GM23338 (cell line): ENCODE results near the gene RBMS2. TPM values are rescaled to one million over a fixed set of nuclear protein-coding genes. Genes with fewer than 3 reads are reported as not detected.

ENCODE experiments used
- ATAC-seq: fragments of 200-7000 bp; cut with Tn5 transposase; 3 replicates; pipeline ENCODE4 v1.9.1; 2020
- DNase-seq: peaks from one replicate; pipeline ENCODE4 v3.0.0-alpha.2; 2015; ENCODE audit warnings: low spot score
- H2AFZ ChIP-seq: fragments of 200-600 bp; sonication (generic); 2 replicates; pipeline ENCODE4 v1.8.0; 2016; ENCODE audit warnings: antibody characterized with exemption, mild to moderate bottlenecking, moderate library complexity
- H3F3A ChIP-seq: fragments of 200-600 bp; sonication (generic); replicated peaks from 2 replicates; pipeline ENCODE4 v1.8.0; 2017; ENCODE audit warnings: antibody characterized with exemption, mixed run types, low read depth
- H3K27ac ChIP-seq: fragments of 200-600 bp; sonication (generic); 2 replicates; pipeline ENCODE4 v1.6.1; 2016; ENCODE audit warnings: low read depth
- H3K27me3 ChIP-seq: fragments of 200-600 bp; sonication (generic); 2 replicates; pipeline ENCODE4 v1.8.0; 2016; ENCODE audit warnings: mild to moderate bottlenecking, mixed run types, moderate library complexity; ENCODE audit not compliant: insufficient read depth
- H3K36me3 ChIP-seq: fragments of 200-600 bp; sonication (generic); 2 replicates; pipeline ENCODE4 v1.8.0; 2016; ENCODE audit warnings: mild to moderate bottlenecking; ENCODE audit not compliant: insufficient read depth
- H3K4me1 ChIP-seq: fragments of 200-600 bp; sonication (generic); 2 replicates; pipeline ENCODE4 v1.8.0; 2016; ENCODE audit warnings: mild to moderate bottlenecking, moderate library complexity; ENCODE audit not compliant: insufficient read depth
- H3K4me2 ChIP-seq: fragments of 200-600 bp; sonication (generic); 2 replicates; pipeline ENCODE4 v1.7.1; 2017; ENCODE audit warnings: mixed run types
- H3K4me3 ChIP-seq: fragments of 200-600 bp; sonication (generic); 2 replicates; pipeline ENCODE4 v1.6.1; 2016; ENCODE audit warnings: mixed run types
- H3K79me2 ChIP-seq: fragments of 200-600 bp; sonication (generic); replicated peaks from 2 replicates; pipeline ENCODE4 v1.8.0; 2017; ENCODE audit warnings: mild to moderate bottlenecking; ENCODE audit not compliant: insufficient read depth
- H3K9me2 ChIP-seq: fragments of 200-600 bp; sonication (generic); 2 replicates; pipeline ENCODE4 v1.8.0; 2017; ENCODE audit not compliant: insufficient read depth
- H4K20me1 ChIP-seq: fragments of 200-600 bp; sonication (generic); replicated peaks from 2 replicates; pipeline ENCODE4 v1.8.0; 2017; ENCODE audit warnings: mild to moderate bottlenecking; ENCODE audit not compliant: insufficient read depth
- H3K27ac Mint-ChIP-seq: 2 replicates; pipeline ENCODE4 v1.8.0; 2020; ENCODE audit warnings: inconsistent platforms, mild to moderate bottlenecking, moderate library complexity, mixed read lengths
- H3K27me3 Mint-ChIP-seq: 3 replicates; pipeline ENCODE4 v1.8.0; 2022; ENCODE audit warnings: low read depth, mild to moderate bottlenecking, moderate library complexity, mixed read lengths, inconsistent platforms; ENCODE audit not compliant: insufficient read depth, poor library complexity
- H3K36me3 Mint-ChIP-seq: 3 replicates; pipeline ENCODE4 v1.8.0; 2021; ENCODE audit warnings: low read depth, mild to moderate bottlenecking, inconsistent platforms, moderate library complexity, mixed read lengths
- H3K4me1 Mint-ChIP-seq: 3 replicates; pipeline ENCODE4 v1.8.0; 2020; ENCODE audit warnings: mild to moderate bottlenecking, inconsistent platforms, mixed read lengths
- H3K4me3 Mint-ChIP-seq: 3 replicates; pipeline ENCODE4 v1.8.0; 2021; ENCODE audit warnings: moderate library complexity, mild to moderate bottlenecking, inconsistent platforms, mixed read lengths
- H3K9me3 Mint-ChIP-seq: 3 replicates; pipeline ENCODE4 v1.8.0; 2020; ENCODE audit warnings: moderate library complexity, mild to moderate bottlenecking, inconsistent platforms, mixed read lengths
- CREB1 ChIP-seq: fragments of 250-450 bp; sonication (Bioruptor Pico); IDR thresholded peaks from 2 replicates; pipeline ENCODE4 v1.5.0; 2020; ENCODE audit warnings: low read depth, mild to moderate bottlenecking, moderate library complexity
- EZH2 ChIP-seq: fragments of 200-600 bp; sonication (generic); IDR thresholded peaks from one replicate; pipeline ENCODE4 v1.8.0; 2017; ENCODE audit warnings: antibody characterized with exemption, mild to moderate bottlenecking, low read depth; ENCODE audit not compliant: unreplicated experiment
- JUNB ChIP-seq: IDR thresholded peaks from one replicate; pipeline ENCODE4 v1.6.1; 2016; ENCODE audit warnings: antibody characterized with exemption; ENCODE audit not compliant: unreplicated experiment
- NANOG ChIP-seq: IDR thresholded peaks from 2 replicates; pipeline ENCODE4 v1.6.1; 2016; ENCODE audit warnings: antibody characterized with exemption, borderline replicate concordance
- POLR2AphosphoS5 ChIP-seq: IDR thresholded peaks from 2 replicates; pipeline ENCODE4 v1.6.1; 2016; ENCODE audit warnings: antibody characterized with exemption, low read depth
- STAT1 ChIP-seq: IDR thresholded peaks from one replicate; pipeline ENCODE4 v1.6.1; 2016; ENCODE audit warnings: antibody characterized with exemption; ENCODE audit not compliant: unreplicated experiment
- ZNF114 ChIP-seq: fragments of 250-450 bp; sonication (Bioruptor Pico); IDR thresholded peaks from 2 replicates; pipeline ENCODE4 v1.5.0; 2020; ENCODE audit warnings: mild to moderate bottlenecking, moderate library complexity
- ZNF331 ChIP-seq: fragments of 250-450 bp; sonication (Bioruptor Pico); IDR thresholded peaks from 2 replicates; pipeline ENCODE4 v1.5.0; 2020; ENCODE audit warnings: low read depth, mild to moderate bottlenecking, moderate library complexity
- polyA plus RNA-seq: library from polyadenylated mRNA; unstranded; fragments of >200 nt; fragmentation: Nextera tagmentation; extraction: Ambion mirVana; gene quantifications from 2 replicates; pipeline ENCODE4 v1.2.1, GENCODE V29; 2016
- total RNA-seq: library from RNA; depleted of rRNA; stranded (reverse); fragments of >200 nt; shearing (Covaris generic); gene quantifications from 2 replicates; pipeline ENCODE4 v1.2.3, GENCODE V29; 2014
- TF ChIP-seq, protein P1 (sequence below): IDR thresholded peaks from 2 replicates; pipeline ENCODE4 v1.6.1; 2016; ENCODE audit warnings: antibody characterized with exemption
- TF ChIP-seq, protein P2 (sequence below): fragments of 250-450 bp; sonication (Bioruptor Pico); IDR thresholded peaks from 2 replicates; pipeline ENCODE4 v1.5.0; 2020; ENCODE audit warnings: mild to moderate bottlenecking, moderate library complexity

The RBMS2 gene
- total and polyA plus RNA-seq, 2 experiments from 2014 or later = 9.2 to 16.8 TPM

DNA sequence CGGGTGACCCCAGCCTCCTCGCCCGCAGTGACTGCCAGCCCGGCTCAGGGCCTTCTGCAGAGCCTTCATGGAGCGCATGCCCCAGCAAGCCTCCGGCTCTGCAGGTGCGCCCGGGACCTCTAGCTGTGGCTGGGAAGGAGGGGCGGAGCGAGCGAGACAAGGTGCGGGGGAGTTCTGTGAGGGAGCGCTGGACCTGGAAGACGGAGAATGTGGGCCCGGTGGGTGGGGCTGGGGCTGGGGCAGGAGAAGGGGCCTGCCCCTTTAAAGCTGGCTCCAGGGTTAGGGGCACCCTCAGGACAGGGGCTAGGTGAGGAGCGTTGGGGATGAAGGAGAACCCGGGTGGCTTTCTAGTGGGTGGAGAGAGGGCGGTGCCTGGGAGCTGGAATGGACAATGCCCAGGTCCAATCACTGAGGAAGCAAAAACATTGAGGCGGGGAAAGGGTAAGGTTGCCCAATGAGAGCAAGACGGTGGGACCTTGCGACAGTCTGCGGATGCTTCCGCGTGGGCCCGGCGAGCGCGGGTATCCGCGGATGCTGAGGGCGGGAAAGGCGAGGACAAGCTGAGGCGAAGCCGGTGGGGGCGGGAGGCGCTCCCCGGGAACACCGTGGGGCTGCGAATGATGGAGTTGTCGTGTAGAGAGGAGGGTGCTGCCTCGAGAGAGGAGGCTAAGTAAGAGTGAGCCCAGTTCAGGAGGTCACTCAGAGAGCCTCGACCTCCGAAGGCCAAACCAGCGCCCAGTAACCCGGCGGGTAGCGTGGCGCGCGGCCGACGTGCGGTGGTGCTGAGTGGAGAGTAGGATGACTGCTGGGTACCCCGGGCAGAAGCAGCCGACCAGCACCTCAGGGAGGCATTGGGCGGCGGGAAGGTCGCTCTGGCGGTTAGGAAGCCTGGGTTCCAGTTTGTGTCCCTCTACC, 33.3 kb upstream of the RBMS2 start, which contains the start of gene GLS2:
Gene GLS2, minus strand, starts transcription at position 121 of the 915 bp plus-strand sequence. Its CDS starts 43 bp downstream, at position 78.
- DNase-seq = peak; percentile 92
- Histone ChIP-seq H3K4me3 (peak within 1 kb of the TSS; percentile 82), H3K79me2 (peaks cover 5% of the 10 kb centered on the region; the same call in 1 of the 2 replicates), H3F3A (no peaks in the 10 kb centered on the region), H3K27me3 (peaks cover 51% of the 10 kb centered on the region), H3K9me2 (peaks cover 5% of the 10 kb centered on the region; the same call in 1 of the 2 replicates), H3K4me2 (peak within 1 kb of the TSS; percentile 92), H3K4me1 (no peaks in the 10 kb centered on the region), H3K27ac (no peak within 1 kb of the TSS), H3K36me3 (no peaks in the 10 kb centered on the region), H2AFZ (peak within 1 kb of the TSS; percentile 99), H4K20me1 (no peaks in the 10 kb centered on the region; the same call in 1 of the 2 replicates)
- ATAC-seq = peak; percentile 89
- TF ChIP-seq STAT1 = no peak
- no peak for TF ChIP-seq CREB1 (CRISPR knock-in tag)
- TF ChIP-seq POLR2AphosphoS5 = peak; percentile 59
- no peak for TF ChIP-seq JUNB
- H3K4me1 Mint-ChIP-seq = peaks cover 11% of the 10 kb centered on the region
- H3K9me3 Mint-ChIP-seq = peaks cover 24% of the 10 kb centered on the region
- H3K27ac Mint-ChIP-seq = no peak within 1 kb of the TSS
- H3K27me3 Mint-ChIP-seq = peaks cover 46% of the 10 kb centered on the region
- peaks cover 12% of the 10 kb centered on the region for H3K36me3 Mint-ChIP-seq
- H3K4me3 Mint-ChIP-seq = peak within 1 kb of the TSS; percentile 81

DNA sequence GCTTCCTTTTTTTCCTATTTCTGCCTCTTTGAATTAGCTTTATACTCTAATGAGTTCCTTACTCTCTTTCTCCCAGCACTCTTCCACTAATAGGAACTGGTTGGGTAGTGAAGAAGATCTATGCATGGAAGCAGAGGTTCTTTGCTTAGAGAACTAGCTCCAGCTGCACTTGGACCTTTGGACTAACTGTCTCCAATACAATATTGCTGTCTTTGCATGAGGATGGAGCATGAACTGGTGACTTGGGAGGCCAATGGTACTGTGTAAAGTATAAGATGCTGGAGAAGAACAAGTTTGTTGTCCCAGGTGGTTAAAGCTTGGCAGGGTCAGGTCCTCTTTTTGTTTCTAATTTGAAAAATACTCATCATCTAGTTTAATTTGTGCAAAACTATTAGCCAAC, 31.3 kb upstream of the RBMS2 start:
- DNase-seq (no peak), ATAC-seq (no peak)
- H3K4me1 Mint-ChIP-seq = peaks cover 11% of the 10 kb centered on the region
- peaks cover 18% of the 10 kb centered on the region for H3K36me3 Mint-ChIP-seq
- H3K4me2 ChIP-seq = no peak overlapping the region
- no peak overlapping the region for H3K27ac Mint-ChIP-seq
- no peaks in the 10 kb centered on the region for H3K36me3 ChIP-seq
- H3K27me3 ChIP-seq = peaks cover 51% of the 10 kb centered on the region
- peaks cover 36% of the 10 kb centered on the region for H3K9me3 Mint-ChIP-seq
- H2AFZ ChIP-seq = no peak overlapping the region
- H3K27ac ChIP-seq = no peak overlapping the region
- H3K4me3 ChIP-seq = no peak overlapping the region
- no peaks in the 10 kb centered on the region for H3K4me1 ChIP-seq
- no peaks in the 10 kb centered on the region for H4K20me1 ChIP-seq
- no peaks in the 10 kb centered on the region for H3K79me2 ChIP-seq
- peaks cover 5% of the 10 kb centered on the region; the same call in 1 of the 2 replicates for H3K9me2 ChIP-seq
- peaks cover 45% of the 10 kb centered on the region for H3K27me3 Mint-ChIP-seq
- H3K4me3 Mint-ChIP-seq = no peak overlapping the region
- no peaks in the 10 kb centered on the region for H3F3A ChIP-seq
- TF ChIP-seq NANOG (no peak), STAT1 (no peak), ZNF331 (CRISPR knock-in tag) (no peak), JUNB (no peak), EZH2 (no peak), ZNF114 (CRISPR knock-in tag) (no peak)
- TF ChIP-seq, protein P1, sequence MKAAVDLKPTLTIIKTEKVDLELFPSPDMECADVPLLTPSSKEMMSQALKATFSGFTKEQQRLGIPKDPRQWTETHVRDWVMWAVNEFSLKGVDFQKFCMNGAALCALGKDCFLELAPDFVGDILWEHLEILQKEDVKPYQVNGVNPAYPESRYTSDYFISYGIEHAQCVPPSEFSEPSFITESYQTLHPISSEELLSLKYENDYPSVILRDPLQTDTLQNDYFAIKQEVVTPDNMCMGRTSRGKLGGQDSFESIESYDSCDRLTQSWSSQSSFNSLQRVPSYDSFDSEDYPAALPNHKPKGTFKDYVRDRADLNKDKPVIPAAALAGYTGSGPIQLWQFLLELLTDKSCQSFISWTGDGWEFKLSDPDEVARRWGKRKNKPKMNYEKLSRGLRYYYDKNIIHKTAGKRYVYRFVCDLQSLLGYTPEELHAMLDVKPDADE = no peak
- TF ChIP-seq, protein P2, sequence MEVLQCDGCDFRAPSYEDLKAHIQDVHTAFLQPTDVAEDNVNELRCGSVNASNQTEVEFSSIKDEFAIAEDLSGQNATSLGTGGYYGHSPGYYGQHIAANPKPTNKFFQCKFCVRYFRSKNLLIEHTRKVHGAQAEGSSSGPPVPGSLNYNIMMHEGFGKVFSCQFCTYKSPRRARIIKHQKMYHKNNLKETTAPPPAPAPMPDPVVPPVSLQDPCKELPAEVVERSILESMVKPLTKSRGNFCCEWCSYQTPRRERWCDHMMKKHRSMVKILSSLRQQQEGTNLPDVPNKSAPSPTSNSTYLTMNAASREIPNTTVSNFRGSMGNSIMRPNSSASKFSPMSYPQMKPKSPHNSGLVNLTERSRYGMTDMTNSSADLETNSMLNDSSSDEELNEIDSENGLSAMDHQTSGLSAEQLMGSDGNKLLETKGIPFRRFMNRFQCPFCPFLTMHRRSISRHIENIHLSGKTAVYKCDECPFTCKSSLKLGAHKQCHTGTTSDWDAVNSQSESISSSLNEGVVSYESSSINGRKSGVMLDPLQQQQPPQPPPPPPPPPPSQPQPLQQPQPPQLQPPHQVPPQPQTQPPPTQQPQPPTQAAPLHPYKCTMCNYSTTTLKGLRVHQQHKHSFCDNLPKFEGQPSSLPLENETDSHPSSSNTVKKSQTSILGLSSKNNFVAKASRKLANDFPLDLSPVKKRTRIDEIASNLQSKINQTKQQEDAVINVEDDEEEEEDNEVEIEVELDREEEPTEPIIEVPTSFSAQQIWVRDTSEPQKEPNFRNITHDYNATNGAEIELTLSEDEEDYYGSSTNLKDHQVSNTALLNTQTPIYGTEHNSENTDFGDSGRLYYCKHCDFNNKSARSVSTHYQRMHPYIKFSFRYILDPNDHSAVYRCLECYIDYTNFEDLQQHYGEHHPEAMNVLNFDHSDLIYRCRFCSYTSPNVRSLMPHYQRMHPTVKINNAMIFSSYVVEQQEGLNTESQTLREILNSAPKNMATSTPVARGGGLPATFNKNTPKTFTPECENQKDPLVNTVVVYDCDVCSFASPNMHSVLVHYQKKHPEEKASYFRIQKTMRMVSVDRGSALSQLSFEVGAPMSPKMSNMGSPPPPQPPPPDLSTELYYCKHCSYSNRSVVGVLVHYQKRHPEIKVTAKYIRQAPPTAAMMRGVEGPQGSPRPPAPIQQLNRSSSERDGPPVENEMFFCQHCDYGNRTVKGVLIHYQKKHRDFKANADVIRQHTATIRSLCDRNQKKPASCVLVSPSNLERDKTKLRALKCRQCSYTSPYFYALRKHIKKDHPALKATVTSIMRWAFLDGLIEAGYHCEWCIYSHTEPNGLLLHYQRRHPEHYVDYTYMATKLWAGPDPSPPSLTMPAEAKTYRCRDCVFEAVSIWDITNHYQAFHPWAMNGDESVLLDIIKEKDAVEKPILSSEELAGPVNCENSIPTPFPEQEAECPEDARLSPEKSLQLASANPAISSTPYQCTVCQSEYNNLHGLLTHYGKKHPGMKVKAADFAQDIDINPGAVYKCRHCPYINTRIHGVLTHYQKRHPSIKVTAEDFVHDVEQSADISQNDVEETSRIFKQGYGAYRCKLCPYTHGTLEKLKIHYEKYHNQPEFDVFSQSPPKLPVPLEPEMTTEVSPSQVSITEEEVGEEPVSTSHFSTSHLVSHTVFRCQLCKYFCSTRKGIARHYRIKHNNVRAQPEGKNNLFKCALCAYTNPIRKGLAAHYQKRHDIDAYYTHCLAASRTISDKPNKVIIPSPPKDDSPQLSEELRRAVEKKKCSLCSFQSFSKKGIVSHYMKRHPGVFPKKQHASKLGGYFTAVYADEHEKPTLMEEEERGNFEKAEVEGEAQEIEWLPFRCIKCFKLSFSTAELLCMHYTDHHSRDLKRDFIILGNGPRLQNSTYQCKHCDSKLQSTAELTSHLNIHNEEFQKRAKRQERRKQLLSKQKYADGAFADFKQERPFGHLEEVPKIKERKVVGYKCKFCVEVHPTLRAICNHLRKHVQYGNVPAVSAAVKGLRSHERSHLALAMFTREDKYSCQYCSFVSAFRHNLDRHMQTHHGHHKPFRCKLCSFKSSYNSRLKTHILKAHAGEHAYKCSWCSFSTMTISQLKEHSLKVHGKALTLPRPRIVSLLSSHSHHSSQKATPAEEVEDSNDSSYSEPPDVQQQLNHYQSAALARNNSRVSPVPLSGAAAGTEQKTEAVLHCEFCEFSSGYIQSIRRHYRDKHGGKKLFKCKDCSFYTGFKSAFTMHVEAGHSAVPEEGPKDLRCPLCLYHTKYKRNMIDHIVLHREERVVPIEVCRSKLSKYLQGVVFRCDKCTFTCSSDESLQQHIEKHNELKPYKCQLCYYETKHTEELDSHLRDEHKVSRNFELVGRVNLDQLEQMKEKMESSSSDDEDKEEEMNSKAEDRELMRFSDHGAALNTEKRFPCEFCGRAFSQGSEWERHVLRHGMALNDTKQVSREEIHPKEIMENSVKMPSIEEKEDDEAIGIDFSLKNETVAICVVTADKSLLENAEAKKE (CRISPR knock-in tag) = no peak
